Measurements from ENCODE around the gene FOXC1.
A peak's percentile ranks its signal among the peaks of the same experiment; 100 is the strongest.

Gene FOXC1

DNA sequence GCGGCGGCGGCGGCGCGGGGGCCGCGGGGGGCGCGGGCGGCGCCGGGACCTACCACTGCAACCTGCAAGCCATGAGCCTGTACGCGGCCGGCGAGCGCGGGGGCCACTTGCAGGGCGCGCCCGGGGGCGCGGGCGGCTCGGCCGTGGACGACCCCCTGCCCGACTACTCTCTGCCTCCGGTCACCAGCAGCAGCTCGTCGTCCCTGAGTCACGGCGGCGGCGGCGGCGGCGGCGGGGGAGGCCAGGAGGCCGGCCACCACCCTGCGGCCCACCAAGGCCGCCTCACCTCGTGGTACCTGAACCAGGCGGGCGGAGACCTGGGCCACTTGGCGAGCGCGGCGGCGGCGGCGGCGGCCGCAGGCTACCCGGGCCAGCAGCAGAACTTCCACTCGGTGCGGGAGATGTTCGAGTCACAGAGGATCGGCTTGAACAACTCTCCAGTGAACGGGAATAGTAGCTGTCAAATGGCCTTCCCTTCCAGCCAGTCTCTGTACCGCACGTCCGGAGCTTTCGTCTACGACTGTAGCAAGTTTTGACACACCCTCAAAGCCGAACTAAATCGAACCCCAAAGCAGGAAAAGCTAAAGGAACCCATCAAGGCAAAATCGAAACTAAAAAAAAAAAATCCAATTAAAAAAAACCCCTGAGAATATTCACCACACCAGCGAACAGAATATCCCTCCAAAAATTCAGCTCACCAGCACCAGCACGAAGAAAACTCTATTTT is 2.0 kb downstream of the FOXC1 start:
- peak overlapping the region; percentile 13; the same call in 1 of the 2 replicates for H3K4me3 ChIP-seq (ENCODE audit: low read length)
- TF ChIP-seq, protein P1, sequence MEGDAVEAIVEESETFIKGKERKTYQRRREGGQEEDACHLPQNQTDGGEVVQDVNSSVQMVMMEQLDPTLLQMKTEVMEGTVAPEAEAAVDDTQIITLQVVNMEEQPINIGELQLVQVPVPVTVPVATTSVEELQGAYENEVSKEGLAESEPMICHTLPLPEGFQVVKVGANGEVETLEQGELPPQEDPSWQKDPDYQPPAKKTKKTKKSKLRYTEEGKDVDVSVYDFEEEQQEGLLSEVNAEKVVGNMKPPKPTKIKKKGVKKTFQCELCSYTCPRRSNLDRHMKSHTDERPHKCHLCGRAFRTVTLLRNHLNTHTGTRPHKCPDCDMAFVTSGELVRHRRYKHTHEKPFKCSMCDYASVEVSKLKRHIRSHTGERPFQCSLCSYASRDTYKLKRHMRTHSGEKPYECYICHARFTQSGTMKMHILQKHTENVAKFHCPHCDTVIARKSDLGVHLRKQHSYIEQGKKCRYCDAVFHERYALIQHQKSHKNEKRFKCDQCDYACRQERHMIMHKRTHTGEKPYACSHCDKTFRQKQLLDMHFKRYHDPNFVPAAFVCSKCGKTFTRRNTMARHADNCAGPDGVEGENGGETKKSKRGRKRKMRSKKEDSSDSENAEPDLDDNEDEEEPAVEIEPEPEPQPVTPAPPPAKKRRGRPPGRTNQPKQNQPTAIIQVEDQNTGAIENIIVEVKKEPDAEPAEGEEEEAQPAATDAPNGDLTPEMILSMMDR (IDR thresholded peaks at IDR 0.05; ENCODE audit: low read depth, low read length, poor library complexity, severe bottlenecking), result no peak
- no peak for TF ChIP-seq EZH2phosphoT487 (IDR thresholded peaks at IDR 0.05; ENCODE audit: borderline replicate concordance, low read length)
- no peak overlapping the region for H3K27ac ChIP-seq (ENCODE audit: low read depth, low read length)
- H3K79me2 ChIP-seq (ENCODE audit: control insufficient read depth, low read length), result no peaks in the 10 kb centered on the region
- H3K27me3 ChIP-seq (ENCODE audit: control insufficient read depth, low read length), result peaks cover 38% of the 10 kb centered on the region
- peaks cover 11% of the 10 kb centered on the region for H3F3A ChIP-seq (ENCODE audit: control insufficient read depth, insufficient read depth)
- H3K36me3 ChIP-seq (ENCODE audit: control insufficient read depth, low read length), result no peaks in the 10 kb centered on the region
- H3K9me3 ChIP-seq (ENCODE audit: control insufficient read depth, insufficient read depth, low read length), result no peaks in the 10 kb centered on the region
- H3K4me2 ChIP-seq (ENCODE audit: low read length), result peak overlapping the region; percentile 42
- H3K9me2 ChIP-seq (replicated peaks; ENCODE audit: control insufficient read depth, low read length), result no peaks in the 10 kb centered on the region
- H4K20me1 ChIP-seq (ENCODE audit: control insufficient read depth, insufficient read depth, low read depth, low read length), result no peaks in the 10 kb centered on the region; the same call in 1 of the 2 replicates
- peaks cover 33% of the 10 kb centered on the region for H3K4me1 ChIP-seq (ENCODE audit: control insufficient read depth, low read length)

DNA sequence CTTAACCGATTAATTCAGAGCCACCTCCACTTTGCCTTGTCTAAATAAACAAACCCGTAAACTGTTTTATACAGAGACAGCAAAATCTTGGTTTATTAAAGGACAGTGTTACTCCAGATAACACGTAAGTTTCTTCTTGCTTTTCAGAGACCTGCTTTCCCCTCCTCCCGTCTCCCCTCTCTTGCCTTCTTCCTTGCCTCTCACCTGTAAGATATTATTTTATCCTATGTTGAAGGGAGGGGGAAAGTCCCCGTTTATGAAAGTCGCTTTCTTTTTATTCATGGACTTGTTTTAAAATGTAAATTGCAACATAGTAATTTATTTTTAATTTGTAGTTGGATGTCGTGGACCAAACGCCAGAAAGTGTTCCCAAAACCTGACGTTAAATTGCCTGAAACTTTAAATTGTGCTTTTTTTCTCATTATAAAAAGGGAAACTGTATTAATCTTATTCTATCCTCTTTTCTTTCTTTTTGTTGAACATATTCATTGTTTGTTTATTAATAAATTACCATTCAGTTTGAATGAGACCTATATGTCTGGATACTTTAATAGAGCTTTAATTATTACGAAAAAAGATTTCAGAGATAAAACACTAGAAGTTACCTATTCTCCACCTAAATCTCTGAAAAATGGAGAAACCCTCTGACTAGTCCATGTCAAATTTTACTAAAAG is 2.7 kb downstream of the FOXC1 start:
- Histone ChIP-seq H3K4me3 (ENCODE audit: low read length) (peak overlapping the region; percentile 13; the same call in 1 of the 2 replicates), H3K27me3 (ENCODE audit: control insufficient read depth, low read length) (peaks cover 31% of the 10 kb centered on the region), H4K20me1 (ENCODE audit: control insufficient read depth, insufficient read depth, low read depth, low read length) (no peaks in the 10 kb centered on the region; the same call in 1 of the 2 replicates)

DNA sequence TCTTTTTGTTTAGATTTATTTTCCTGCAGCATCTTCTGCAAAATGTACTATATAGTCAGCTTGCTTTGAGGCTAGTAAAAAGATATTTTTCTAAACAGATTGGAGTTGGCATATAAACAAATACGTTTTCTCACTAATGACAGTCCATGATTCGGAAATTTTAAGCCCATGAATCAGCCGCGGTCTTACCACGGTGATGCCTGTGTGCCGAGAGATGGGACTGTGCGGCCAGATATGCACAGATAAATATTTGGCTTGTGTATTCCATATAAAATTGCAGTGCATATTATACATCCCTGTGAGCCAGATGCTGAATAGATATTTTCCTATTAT is 3.2 kb downstream of the FOXC1 start:
- Histone ChIP-seq H3K4me3 (ENCODE audit: low read length) (no peak overlapping the region), H3K9me3 (ENCODE audit: control insufficient read depth, insufficient read depth, low read length) (no peaks in the 10 kb centered on the region), H4K20me1 (ENCODE audit: control insufficient read depth, insufficient read depth, low read depth, low read length) (no peaks in the 10 kb centered on the region; the same call in 1 of the 2 replicates), H3K4me1 (ENCODE audit: control insufficient read depth, low read length) (peaks cover 21% of the 10 kb centered on the region), H3K9me2 (replicated peaks; ENCODE audit: control insufficient read depth, low read length) (no peaks in the 10 kb centered on the region), H3K36me3 (ENCODE audit: control insufficient read depth, low read length) (no peaks in the 10 kb centered on the region), H3K27me3 (ENCODE audit: control insufficient read depth, low read length) (peaks cover 26% of the 10 kb centered on the region), H3F3A (ENCODE audit: control insufficient read depth, insufficient read depth) (peaks cover 11% of the 10 kb centered on the region), H3K4me2 (ENCODE audit: low read length) (0 out of 2 replicates have a peak overlapping the region, but pooled peaks have one; percentile 1), H3K79me2 (ENCODE audit: control insufficient read depth, low read length) (no peaks in the 10 kb centered on the region), H3K27ac (ENCODE audit: low read depth, low read length) (no peak overlapping the region)
- TF ChIP-seq, protein P1 (IDR thresholded peaks at IDR 0.05; ENCODE audit: low read depth, low read length, poor library complexity, severe bottlenecking), result no peak
- no peak for TF ChIP-seq EZH2phosphoT487 (IDR thresholded peaks at IDR 0.05; ENCODE audit: borderline replicate concordance, low read length)

More for the DNA sequence above, 2.7 kb downstream of the FOXC1 start:
- Histone ChIP-seq H3K36me3 (ENCODE audit: control insufficient read depth, low read length) (no peaks in the 10 kb centered on the region), H3K27ac (ENCODE audit: low read depth, low read length) (no peak overlapping the region), H3K4me1 (ENCODE audit: control insufficient read depth, low read length) (peaks cover 26% of the 10 kb centered on the region), H3F3A (ENCODE audit: control insufficient read depth, insufficient read depth) (peaks cover 11% of the 10 kb centered on the region), H3K9me2 (replicated peaks; ENCODE audit: control insufficient read depth, low read length) (no peaks in the 10 kb centered on the region), H3K4me2 (ENCODE audit: low read length) (peak overlapping the region; percentile 42), H3K9me3 (ENCODE audit: control insufficient read depth, insufficient read depth, low read length) (no peaks in the 10 kb centered on the region), H3K79me2 (ENCODE audit: control insufficient read depth, low read length) (no peaks in the 10 kb centered on the region)
- TF ChIP-seq, protein P1 (IDR thresholded peaks at IDR 0.05; ENCODE audit: low read depth, low read length, poor library complexity, severe bottlenecking), result no peak
- 0 out of 2 replicates have a peak, but pooled peaks have one; percentile 22 for TF ChIP-seq EZH2phosphoT487 (IDR thresholded peaks at IDR 0.05; ENCODE audit: borderline replicate concordance, low read length)
